ENCODE measurements around the gene MBD2.

MBD2 gene

DNA sequence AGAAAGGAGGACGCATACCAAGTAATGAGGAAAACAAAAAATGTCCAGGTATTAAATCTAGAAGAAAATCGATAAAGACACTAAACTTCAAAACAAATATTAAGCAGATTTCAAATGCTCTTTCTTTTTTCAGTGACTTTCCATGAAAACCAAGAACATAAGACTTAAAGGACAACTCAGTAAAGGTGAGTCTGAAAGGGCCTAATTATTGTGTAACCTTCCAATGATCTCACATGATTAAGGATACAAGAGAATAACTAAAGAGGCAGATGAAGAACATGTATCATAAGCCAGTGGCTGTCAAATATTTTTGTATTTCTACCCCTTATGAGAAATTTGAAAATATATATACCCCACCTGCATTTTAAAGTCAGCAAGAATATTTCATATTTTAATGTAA is 30.7 kb downstream of the MBD2 start:
- no peak for DNase-seq

GRCh38 chr18:54192900-54193299 is 31.6 kb downstream of the MBD2 start:
- no peak for DNase-seq

GRCh38 chr18:54192415-54192814 is 32.1 kb downstream of the MBD2 start:
- DNase-seq, result no peak

DNA sequence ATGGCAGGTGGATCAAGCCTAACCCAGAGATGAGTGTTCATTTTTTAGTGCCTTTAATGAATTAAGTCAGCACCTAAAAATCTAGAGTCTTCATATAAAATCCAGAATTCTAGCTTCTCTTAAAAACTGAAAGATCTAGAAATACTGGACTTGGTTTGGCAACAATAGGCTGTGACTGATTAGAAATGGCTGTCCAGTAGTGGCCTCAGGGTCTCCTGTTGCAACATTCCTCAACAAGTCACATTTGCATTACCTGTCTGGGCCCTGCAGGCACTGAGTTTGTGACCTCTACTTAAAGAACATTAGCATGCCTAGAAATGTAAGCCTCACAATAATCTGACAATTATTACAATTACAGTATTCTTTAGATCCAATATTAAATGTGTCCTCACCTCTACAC is 33.1 kb downstream of the MBD2 start:
- no peak for DNase-seq

DNA sequence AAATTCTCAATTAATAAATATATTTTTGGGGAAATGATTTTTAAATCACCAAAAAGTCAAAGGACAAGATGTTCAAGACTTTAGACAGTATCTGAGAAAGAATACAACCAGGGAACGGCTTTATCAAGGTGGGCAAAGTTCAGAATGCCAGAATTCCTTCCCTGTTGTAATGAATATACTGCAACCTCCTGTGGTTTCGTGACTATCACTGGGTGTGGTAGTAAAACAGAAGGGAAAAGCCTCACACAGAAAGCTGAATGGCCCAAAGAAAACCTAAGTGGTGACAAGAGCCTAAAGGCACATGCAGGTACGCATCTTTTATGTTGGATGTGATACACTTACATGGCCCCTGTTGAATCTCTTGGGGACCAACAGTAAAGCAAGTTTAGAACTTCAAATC is 37.1 kb downstream of the MBD2 start:
- DNase-seq, result no peak

GRCh38 chr18:54184836-54185235 is 39.6 kb downstream of the MBD2 start:
- DNase-seq, result no peak

- DNase-seq, result no peak
These were observed 41.1 kb downstream of the MBD2 start for GRCh38 chr18:54183390-54183789.

- no peak for DNase-seq
These were observed 42.4 kb downstream of the MBD2 start for GRCh38 chr18:54181856-54182602.

DNA sequence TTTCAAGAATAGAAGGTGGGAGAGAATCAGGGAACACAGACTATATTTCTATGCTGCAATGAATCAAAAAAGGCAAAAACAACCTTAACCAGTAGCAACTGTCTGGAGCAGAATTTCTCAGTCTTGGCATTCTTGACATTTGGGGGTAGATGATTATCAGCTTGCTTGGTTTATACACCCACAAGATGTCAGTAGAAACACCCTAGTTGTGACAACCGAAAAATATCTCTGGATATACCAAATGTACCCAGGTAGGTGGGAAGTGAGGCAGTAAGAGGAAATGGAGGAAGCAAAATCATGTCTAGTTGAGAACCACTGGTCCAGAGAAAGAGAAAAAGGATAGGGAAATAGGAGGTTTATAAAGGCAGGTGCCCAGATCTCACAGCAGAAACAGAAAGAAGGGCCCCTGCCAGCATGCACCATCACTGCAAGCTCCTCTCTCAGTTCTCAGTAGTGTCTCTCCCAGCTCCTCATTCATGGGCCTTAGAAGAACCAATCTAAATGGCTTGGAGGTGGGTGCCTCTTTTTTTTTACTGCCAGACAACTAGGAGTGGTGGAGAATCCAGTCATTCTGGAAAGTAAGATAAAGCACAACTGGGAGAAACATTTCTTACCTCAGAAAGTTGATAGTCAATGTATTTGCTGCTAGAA is 50.4 kb downstream of the MBD2 start:
- DNase-seq, result no peak

- DNase-seq, result no peak
These were observed 51.2 kb downstream of the MBD2 start for GRCh38 chr18:54173250-54173649.

DNA sequence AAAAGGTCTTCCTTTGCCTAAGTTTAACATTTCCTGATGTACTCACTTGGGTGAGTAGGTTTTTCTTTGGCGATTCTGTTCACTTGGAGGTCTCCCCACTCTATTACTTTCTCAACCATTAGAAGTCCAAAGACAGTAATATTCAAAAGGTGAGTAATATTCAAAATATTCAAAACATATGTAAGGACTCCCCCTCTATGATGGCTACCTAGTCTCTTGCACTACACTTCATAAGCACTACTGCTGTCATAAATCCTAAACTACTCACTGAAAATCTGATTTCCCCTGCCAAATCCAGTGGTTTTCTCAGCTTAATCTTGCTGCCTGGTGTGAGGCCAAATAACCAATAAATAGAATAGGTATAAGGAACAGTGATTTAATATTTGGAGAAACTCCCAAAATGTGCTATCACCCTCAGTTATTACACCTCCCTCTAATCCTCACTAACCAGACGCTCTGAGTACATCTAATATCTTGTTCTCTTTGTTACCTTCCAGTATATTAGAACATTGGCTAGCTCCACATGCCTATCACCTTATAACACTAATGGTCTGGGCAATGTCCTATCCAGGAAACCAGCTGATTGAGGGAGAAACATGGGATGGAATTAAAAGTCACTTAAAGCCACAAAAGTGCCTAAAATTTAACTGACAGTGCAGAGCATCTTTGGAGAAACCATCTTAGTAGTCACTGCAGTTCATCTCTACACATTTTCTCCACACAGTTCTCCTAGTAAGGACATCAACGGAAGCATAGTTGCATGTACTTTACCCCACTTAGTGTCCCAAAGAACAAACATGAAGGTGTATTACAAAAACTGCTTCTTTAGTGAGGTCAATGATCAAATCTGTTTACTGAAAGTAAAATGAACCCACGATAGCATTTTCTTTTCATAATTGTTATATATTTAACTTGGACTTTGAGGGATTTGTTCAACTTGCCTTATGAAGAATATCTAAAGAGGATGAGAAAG is 54.8 kb downstream of the MBD2 start:
- no peak for DNase-seq

DNA sequence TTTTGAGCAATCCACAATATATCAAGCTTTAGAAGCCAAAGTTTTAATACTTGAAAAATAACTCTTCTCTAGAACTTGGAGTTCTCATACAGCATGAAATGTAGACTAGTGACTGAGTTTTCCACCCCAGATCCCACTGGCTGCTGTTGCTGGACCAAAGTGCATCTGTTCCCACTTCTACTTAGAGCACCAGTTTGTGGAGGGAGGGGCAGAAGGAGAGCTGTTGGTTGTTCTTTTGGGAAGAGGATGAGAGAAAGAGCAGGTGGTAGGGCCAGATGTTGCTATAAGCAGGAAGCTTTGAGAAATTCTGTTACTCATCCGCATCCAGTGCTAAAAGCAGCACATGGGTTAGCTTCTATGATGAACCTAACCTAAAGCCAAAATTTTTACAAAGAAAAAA is 59.0 kb downstream of the MBD2 start:
- DNase-seq, result no peak

- no peak for DNase-seq
These were observed 61.0 kb downstream of the MBD2 start for GRCh38 chr18:54163453-54163852.

DNA sequence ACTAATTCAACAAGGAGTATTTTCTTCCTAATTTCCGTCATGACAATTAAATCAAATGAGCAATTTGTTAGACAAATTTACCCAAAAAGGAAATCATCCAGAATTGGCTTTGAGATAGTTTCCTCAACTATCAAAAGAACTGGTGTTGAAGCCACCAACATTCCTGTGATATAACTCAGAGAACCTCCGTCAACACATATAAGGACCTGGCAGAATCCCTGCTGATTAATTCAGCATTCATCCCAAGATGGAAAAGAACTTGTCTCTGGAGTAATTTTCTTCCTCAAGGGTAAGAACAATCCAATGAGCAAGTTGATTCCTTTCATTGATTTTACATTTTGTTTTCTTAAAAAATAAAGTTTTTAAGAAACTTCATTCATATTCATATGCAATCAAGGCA is 62.0 kb downstream of the MBD2 start:
- no peak for DNase-seq

- no peak for DNase-seq
These were observed 63.2 kb downstream of the MBD2 start for GRCh38 chr18:54161267-54161666.

GRCh38 chr18:54159906-54160305 is 64.6 kb downstream of the MBD2 start:
- no peak for DNase-seq

DNA sequence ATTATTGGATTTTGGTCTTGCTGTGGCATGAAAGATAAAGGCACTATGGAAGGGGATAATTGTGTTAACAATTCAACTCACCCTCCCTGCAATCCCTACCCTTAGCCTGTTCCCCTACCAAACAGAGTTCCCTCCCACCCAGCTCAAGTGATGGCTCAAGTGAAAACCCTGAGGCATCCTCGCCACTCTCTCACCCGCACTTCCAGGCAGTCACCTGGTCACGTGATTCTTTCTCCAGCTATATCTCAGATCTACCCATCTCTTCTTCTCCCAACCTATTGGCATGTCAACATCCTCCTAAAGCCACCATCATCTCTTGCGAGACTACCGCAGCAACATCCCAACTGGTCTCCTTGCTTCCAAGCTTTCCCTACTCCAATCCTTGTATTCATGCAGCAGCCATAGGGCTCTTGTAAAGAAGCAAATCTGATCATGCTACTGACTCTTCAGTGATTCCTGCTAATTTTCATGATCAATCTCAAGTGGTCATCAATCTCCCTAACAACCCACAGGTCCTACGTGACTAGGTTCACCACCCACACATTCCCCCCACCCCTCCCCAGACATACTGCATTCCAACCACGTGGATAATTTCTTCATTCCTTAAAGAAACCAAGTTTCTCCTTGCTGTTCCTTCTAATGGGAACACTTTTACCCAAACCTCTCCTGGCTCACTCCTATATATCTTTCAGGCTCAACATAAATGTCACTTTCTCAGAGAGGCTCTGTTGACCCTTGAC is 66.7 kb downstream of the MBD2 start:
- DNase-seq, result no peak

GRCh38 chr18:54155412-54155811 is 69.1 kb downstream of the MBD2 start:
- no peak for DNase-seq

DNA sequence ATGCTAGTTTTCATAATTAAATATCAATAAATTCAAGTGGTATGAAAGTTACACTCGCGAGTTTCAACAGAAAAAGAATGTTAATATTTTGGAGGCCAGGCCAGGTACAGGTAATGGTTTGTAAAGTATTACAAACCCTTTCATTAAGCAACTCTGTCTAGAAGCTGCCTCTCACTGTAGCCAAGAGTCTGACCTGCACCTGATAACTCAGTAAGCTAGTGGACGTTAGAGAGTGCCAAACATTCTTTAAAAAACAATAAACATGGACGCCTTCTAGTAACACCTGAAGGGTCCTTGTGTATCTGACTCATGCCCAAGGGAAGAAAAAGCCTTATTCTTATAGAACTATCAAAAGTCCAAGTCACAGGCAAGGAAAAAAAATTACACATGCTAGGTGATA is 70.2 kb downstream of the MBD2 start:
- no peak for DNase-seq

GRCh38 chr18:54151376-54151775 is 73.1 kb downstream of the MBD2 start:
- DNase-seq, result no peak

DNA sequence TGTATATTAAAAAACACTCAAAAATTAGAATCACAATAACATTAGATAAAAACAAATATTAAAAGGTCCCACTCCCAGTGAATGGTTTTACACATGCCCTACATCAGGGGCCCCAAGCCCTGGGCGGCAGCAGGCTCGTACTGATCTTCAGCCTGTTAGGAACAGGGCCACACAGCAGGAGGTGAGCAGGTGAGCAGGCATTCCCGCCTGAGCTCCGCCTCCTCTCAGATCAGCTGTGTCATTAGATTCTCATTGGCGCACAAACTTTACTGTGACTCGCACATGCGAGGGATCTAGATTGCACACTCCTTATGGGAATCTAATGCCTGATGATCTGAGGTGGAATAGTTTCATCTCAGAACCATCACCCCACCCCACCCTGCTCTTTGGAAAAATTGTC is 74.2 kb downstream of the MBD2 start:
- no peak for DNase-seq

DNA sequence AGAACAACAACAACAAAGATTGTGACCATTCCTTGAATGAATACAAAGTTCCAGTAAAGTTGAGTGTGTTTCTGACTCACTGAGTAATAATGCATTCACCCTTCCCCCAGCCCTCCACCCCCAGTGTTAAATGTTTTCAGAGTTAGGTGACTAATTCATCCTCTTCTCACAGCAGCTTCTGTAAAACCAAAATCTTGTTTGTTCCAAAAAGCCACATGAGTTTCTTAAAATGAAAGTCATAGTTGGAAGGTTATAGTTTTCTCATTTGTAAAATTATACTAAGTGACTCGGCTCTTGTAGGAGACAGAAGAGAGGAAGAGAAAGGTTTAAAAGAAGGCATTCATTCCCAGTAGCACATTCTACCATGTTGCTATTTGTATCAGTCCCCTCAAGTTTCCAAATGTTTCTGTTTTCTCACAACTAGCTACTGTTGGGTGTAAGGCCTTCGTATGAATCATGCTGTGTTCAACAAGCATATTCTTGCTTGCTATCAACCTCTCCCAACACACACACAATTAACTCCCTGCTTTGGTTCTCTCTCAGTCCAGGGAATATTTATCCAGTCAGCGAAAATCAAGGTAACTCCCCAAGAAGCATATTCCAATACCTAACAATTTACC is 75.3 kb downstream of the MBD2 start:
- DNase-seq, result no peak

GRCh38 chr18:54148678-54149077 is 75.8 kb downstream of the MBD2 start:
- DNase-seq, result no peak

Data from NCI-H187 treated with DMSO at 0.1 percent for 48 hours (cell line).